Measurements from ENCODE around the gene OSBPL7.

- TF ChIP-seq CTCF (IDR thresholded peaks at IDR 0.05; ENCODE audit: control extremely low read depth in 1 of 3, insufficient read depth in 1 of 3, low read depth in 1 of 3, low read length in 3 of 3): no peak
- TF ChIP-seq ZNF274 (IDR thresholded peaks at IDR 0.05; ENCODE audit: borderline replicate concordance, extremely low read depth, low read length): no peak
- TF ChIP-seq EZH2 (IDR thresholded peaks at IDR 0.05; ENCODE audit: low read depth, low read length, severe bottlenecking): no peak
- no peak for TF ChIP-seq MAX (IDR thresholded peaks at IDR 0.05)
- no peak for TF ChIP-seq SP1 (IDR thresholded peaks at IDR 0.05; ENCODE audit: low read depth, low read length)
- no peak for TF ChIP-seq SAP30 (IDR thresholded peaks at IDR 0.05; ENCODE audit: insufficient read depth, insufficient replicate concordance, low read length)
- no peak for TF ChIP-seq POLR2AphosphoS5 (IDR thresholded peaks at IDR 0.05; ENCODE audit: low read depth, low read length)
- no peak for TF ChIP-seq CHD1 (IDR thresholded peaks at IDR 0.05; ENCODE audit: low read depth, low read length)
- TF ChIP-seq HDAC2 (IDR thresholded peaks at IDR 0.05; ENCODE audit: borderline replicate concordance in 1 of 2, low read depth in 2 of 2, low read length in 2 of 2): no peak
- no peak for TF ChIP-seq EGR1 (IDR thresholded peaks at IDR 0.05; ENCODE audit: borderline replicate concordance, low read depth, low read length)
Measured at GRCh38 chr17:47791025-47791424, 30.6 kb downstream of the OSBPL7 start.
